HG03175 (cell line): ENCODE data around the gene AIP.

Source experiments
- ATAC-seq: cut with Tn5 transposase; IDR thresholded peaks from one replicate; pipeline ENCODE4 v1.9.1; 2021; ENCODE audit warnings: mild to moderate bottlenecking, moderate library complexity; ENCODE audit not compliant: unreplicated experiment

AIP gene

DNA sequence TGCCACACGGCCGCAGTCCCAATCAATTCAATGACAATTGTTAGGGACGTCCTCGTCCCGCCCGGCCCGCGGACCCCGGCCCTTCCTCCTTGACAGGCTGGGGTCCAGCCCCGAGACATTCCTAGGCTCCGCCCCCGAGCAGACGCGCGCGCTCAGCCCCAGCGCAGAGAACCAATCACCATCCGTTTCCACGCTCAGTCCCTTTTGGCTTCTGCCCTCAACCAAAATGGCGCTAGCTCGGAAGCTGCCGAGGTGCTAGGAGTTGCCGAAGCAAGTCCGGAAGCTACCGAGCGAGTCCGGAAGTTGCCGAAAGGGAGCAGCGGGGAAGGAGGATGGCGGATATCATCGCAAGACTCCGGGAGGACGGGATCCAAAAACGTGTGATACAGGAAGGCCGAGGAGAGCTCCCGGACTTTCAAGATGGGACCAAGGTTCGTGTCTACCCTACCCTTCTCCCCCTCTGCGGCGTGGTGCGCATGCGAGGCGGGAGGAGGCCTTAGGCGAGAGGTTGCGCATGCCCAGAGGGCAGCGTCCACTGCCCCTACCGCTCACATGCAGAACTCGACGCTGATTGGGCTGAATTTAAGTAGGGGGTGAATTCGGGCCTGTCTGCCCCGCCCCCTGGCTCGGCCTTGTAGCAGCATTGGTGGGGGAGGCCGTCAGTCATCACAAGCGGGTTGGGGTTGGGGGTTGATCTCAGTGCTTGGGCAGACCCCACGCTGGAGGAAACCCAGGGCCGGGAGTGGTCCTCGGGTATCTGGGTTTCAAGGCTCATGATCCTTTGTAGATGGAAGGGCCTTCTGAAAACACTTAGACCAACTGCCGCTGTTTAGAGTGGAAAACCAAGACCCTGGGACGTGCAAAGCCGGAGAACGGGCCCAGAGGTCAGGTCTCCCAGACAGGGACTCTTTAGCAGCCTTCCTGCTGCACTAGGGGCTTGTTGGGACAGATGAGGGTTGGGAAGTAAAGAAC lies at the start of gene AIP:
Gene AIP, plus strand, starts transcription at position 200 of the 972 bp plus-strand sequence. Its CDS starts 133 bp downstream, at position 333.
- ATAC-seq, result peak; percentile 68

- ATAC-seq, result no peak
Observed at GRCh38 chr11:67433536-67434394, 49.1 kb upstream of the AIP start.

DNA sequence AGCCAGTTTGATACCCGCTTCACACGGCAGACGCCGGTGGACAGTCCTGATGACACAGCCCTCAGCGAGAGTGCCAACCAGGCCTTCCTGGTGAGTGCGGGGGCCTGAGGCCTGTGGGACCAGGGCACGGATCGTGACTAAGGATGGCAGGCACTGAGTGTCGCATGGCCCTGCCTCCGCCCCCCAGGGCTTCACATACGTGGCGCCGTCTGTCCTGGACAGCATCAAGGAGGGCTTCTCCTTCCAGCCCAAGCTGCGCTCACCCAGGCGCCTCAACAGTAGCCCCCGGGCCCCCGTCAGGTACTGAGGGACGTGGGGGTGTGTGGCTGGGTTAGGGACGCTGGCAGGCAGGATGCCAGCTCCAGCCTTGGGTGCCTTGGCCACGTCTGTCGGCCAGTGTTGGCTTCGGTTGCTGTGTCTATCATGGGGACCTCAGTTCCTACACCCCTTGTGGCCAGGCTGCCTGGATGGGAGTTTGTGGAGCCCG lies 48.4 kb upstream of the AIP start:
- no peak for ATAC-seq

GRCh38 chr11:67435031-67435726 lies 47.6 kb upstream of the AIP start:
- ATAC-seq, result no peak

GRCh38 chr11:67435727-67436458 lies 46.9 kb upstream of the AIP start:
- no peak for ATAC-seq

DNA sequence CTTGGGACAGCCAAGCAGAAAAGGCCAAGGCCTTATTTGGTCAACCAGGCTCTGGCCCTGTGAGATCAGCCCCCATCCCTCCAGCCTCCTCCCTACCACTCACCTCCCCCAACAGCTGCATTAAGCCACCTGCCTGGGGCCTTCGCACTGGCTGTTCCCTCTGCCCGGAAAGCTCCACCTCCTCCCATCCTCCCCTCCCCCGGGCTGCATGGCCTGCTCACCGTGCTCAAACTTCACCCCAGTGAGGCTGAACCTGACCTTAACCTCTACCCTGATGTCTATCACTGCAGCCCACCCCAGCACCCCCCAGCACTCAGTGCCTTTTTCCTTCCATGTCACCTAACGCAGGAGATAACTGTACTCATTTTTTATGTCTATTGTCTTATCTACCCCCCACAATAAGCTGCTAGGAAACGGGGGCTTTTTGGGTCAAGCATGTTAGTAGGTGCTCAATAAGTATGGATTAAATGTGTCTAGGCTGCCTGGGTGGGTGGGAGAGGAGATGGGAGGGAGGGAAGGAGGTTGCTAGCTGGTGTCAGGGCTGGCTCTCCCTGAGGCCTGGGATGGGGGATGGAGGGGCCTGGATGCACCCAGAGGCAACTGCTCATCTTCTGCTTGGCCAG lies 46.3 kb upstream of the AIP start:
- ATAC-seq, result peak; percentile 48

- ATAC-seq, result peak; percentile 26
Observed at GRCh38 chr11:67437082-67437808, 45.6 kb upstream of the AIP start, which contains the start of gene PTPRCAP. TSS of gene PTPRCAP (minus strand) at chr11:67437682. CDS start at chr11:67437619, 63 bp downstream.

DNA sequence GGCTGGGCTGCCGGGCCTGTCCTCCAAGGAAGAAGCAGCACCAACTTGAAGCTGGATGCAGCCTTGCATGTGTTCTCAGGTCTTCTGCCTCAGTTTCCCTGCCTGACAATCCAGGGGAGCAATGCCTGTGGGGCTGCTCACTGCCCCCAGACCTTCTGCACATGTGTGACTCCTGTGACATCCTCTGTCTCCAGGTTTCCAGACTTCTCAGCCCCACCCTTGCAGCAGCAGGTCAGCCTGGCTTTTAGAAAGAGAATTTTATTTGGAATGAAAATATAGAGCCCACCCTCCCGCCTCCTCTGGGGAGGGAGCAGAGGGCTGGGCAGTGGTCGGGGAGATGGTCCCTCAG lies 45.0 kb upstream of the AIP start:
- no peak for ATAC-seq

DNA sequence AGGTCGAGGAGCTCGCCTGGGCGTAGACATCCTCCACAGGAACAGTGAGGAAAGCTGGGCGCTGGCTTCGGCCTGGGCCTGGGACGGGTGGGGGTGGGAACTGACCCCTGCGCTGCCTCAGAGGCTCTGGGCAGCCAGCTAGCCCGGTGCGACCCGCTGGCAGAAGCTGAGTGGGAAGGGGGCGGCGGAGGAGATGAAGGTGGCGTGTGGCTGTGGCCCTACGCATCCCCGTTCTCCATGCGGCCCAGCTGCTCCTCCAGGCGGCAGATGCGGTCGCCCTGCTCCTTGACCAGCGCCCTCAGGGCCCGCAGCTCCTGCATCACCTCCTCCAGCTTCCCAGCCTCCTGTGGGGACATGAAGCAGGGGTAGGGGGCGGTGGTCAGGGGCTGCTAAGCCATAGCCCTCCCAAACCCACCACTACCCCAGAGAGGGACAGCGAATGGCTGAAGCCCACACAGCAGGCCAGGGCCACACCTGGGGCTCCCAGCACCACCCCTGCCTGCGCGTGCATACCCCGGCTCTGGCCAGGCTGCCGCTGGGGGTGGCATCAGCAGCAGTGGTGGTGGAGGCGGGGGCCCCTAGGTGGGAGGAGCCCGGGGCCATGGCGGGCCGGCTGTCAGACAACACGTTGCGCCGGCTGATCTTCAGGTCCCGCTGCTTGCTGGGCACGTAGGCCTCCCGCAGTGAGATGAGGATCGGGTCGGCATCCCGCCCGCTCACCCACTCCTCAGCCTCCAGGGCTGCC lies 44.5 kb upstream of the AIP start:
- no peak for ATAC-seq

- no peak for ATAC-seq
Observed at GRCh38 chr11:67439321-67440228, 43.3 kb upstream of the AIP start.

- ATAC-seq, result no peak
Observed at GRCh38 chr11:67440229-67441097, 42.4 kb upstream of the AIP start.

GRCh38 chr11:67441098-67441563 lies 41.7 kb upstream of the AIP start:
- no peak for ATAC-seq

DNA sequence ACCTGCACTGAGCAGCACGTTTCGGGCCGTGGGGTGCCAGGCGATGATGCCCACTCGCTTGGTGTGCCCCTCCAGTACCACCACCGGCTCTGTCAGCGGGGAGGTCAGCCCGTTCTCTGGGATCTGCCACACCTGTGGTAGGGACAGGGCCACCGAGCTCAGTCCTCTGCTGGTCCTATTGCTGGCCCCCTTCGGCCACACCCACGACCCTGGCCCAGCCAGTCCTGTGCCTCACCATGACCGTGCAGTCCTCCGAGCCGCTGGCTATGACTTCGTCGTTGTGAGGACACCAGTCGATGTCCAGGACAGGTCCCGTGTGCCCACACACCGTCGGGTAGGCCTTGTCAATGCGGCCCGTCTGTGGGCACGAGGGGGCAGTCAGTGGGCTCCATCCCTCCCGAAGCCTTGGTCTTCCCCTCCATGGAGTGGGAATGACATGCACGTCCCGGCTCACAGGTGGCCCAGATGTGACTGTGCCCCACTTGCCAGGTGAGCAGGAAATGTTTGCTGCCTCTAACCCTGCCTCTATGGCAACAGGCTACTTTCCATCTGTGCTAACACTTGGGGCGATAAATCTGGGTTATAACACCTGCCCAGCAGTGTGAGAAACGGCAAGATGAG lies 41.0 kb upstream of the AIP start:
- ATAC-seq, result no peak

DNA sequence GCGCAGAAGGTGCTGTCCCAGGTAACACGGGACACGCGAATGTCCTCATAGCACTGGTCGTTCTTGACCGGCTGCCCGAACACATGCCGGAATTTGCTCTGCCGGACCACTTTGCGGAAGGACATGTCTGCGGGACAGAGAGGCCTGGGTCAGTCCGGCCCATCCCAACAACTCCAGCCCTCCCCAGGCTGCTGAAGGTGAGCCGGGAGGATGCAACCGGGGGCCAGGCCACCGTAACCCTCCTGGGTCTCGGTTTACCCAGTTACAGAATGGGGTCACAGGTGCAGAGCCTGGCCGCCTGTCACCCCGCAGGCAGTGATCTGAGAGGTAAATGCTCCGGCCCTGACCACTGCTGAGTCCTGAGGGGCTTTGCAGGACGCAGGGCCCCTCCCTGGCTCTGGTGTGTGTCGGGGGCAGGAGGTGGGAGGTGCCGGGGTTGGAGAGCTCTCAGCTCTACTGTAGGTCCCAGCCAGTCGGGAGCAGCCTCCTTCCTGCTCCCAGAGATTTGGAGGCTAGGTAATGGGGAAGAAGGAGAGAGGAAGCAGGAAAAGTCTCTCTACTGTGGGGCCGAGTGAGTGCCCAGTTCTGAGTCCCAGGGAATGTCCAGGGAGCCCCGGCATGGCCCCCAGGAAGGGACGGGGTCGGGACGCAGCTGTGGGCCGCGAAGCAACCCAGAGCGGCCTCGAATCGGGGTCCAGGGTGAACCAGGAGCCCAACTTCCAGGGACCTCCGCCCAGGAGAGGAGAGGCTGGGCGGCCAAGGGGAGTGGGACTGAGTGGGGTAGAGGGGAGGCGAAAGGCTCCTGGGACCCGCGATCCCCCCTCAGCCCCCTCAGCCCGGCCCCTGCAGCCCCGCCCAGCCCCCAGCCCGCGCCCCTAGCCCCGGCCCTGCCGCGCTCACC lies 40.1 kb upstream of the AIP start:
- no peak for ATAC-seq

DNA sequence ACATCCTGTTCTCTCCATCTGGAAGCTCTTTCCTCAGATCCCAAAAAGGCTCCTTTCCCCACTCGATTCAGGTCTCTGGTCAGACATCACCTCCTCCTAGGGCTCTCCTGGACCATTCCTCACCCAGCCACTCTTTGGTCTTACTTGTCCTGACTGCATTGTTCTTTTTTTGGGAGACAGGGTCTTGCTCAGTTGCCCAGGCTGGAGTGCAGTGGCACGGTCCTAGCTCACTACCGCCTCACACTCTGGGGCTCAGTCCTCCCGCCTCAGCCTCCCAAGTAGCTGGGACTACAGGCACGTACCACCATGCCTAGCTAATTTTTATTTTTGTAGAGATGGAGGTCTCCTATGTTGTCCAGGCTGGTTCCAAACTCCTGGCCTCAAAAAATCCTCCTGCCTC lies 37.3 kb upstream of the AIP start:
- ATAC-seq, result no peak
